Kidney (tissue), 14 donors: Measurements from ENCODE around the gene HERPUD2. TPM values are rescaled to one million over a fixed set of nuclear protein-coding genes. Genes with fewer than 3 reads are reported as not detected.

Experiments used
- DNase-seq, 5 donors: peaks; one replicate each; pipeline ENCODE4 v3.0.0-alpha.2; 2013 to 2020
- FAIRE-seq: peaks from 2 replicates; lab custom pipeline; 2012; peaks lifted over from hg19 to GRCh38; lab: Jason Lieb, UNC
- H3K27ac ChIP-seq, 2 donors: one replicate each; pipeline ENCODE4 v1.7.0; 2013; ENCODE audit warnings: low read depth in 2 of 2, low read length in 2 of 2, inconsistent platforms in 1 of 2
- H3K27me3 ChIP-seq: one replicate; pipeline ENCODE4 v1.7.1; 2013; ENCODE audit warnings: low read length, inconsistent platforms; ENCODE audit not compliant: control insufficient read depth, insufficient read depth
- H3K36me3 ChIP-seq, 3 donors: one replicate each; pipeline versions ENCODE4 v1.7.0 to v1.7.1; 2013; ENCODE audit warnings: low read length in 3 of 3, control low read depth in 1 of 3, inconsistent platforms in 1 of 3; ENCODE audit not compliant: insufficient read depth in 3 of 3, control insufficient read depth in 2 of 3
- H3K4me1 ChIP-seq, 3 donors: one replicate each; pipeline versions ENCODE4 v1.7.0 to v1.7.1; 2013; ENCODE audit warnings: low read length in 3 of 3, inconsistent platforms in 1 of 3, low read depth in 1 of 3; ENCODE audit not compliant: control insufficient read depth in 2 of 3, insufficient read depth in 2 of 3
- H3K4me3 ChIP-seq, 3 donors: one replicate each; pipeline versions ENCODE4 v1.7.0 to v1.8.1; 2013; ENCODE audit warnings: low read length in 3 of 3, control low read depth in 1 of 3, inconsistent platforms in 1 of 3
- H3K9ac ChIP-seq, 3 donors: one replicate each; pipeline versions ENCODE4 v1.7.0 to v1.7.1; 2013; ENCODE audit warnings: low read length in 3 of 3, control low read depth in 1 of 3, inconsistent platforms in 1 of 3
- H3K9me3 ChIP-seq, 3 donors: one replicate each; pipeline versions ENCODE4 v1.7.0 to v1.7.1; 2013; ENCODE audit warnings: low read length in 3 of 3, control low read depth in 1 of 3, inconsistent platforms in 1 of 3; ENCODE audit not compliant: control insufficient read depth in 2 of 3, insufficient read depth in 1 of 3
- CTCF ChIP-seq: IDR thresholded peaks from 3 replicates; pipeline ENCODE4 v1.5.1; 2012; ENCODE audit warnings: mild to moderate bottlenecking, moderate library complexity, borderline replicate concordance; ENCODE audit not compliant: insufficient read depth; ENCODE audit errors: extremely low read depth
- intact Hi-C: fragments of 100-400 bp; cut with DNase I; formaldehyde crosslinking; loops from one replicate; pipeline ENCODE4 v1.11.1; 2022
- polyA plus RNA-seq: library from polyadenylated mRNA; stranded (reverse); fragments of 350-450 nt; fragmentation: Illumina TruSeq; extraction: RNeasy Lipid Tissue Mini Kit (QIAGEN cat#74804); gene quantifications from one replicate; pipeline ENCODE4 v1.2.3, GENCODE V29; 2014; ENCODE audit warnings: low read depth, low replicate concordance; ENCODE audit not compliant: insufficient read depth
- total RNA-seq: library from RNA; stranded (reverse); fragmentation: NEBNext Ultra II Directional; extraction: Animal tissue kit (Norgen Biotek cat#: 25700); gene quantifications from one replicate; pipeline ENCODE4 v1.2.1, GENCODE V29; 2021
- donor health status: control.
- donor health status: control.
- donor health status: control.
- donor health status: control.
- donor health status: control.
- donor health status: DM: yes; HTN: yes; CAD: no.
- donor health status: Normal renal cell carcinoma (clear cell type).

Gene HERPUD2
- total and polyA plus RNA-seq, 2 donors from 2014 or later, result 10.0 to 28.9 TPM

GRCh38 chr7:35726654-35727053, 31.7 kb upstream of the HERPUD2 start:
- intact Hi-C loops, result no loop called here
- peaks cover 0 to 5% (median 0%) of the 10 kb centered on the region in 3 donors for H3K4me1 ChIP-seq
- H3K27me3 ChIP-seq, result no peaks in the 10 kb centered on the region
- FAIRE-seq (no peak), DNase-seq (no peak)
- TF ChIP-seq CTCF, result no peak
- no peak overlapping the region for H3K27ac ChIP-seq
- H3K36me3 ChIP-seq, result no peaks in the 10 kb centered on the region
- H3K9ac ChIP-seq, result no peak overlapping the region
- no peaks in the 10 kb centered on the region for H3K9me3 ChIP-seq
- no peak overlapping the region for H3K4me3 ChIP-seq

DNA sequence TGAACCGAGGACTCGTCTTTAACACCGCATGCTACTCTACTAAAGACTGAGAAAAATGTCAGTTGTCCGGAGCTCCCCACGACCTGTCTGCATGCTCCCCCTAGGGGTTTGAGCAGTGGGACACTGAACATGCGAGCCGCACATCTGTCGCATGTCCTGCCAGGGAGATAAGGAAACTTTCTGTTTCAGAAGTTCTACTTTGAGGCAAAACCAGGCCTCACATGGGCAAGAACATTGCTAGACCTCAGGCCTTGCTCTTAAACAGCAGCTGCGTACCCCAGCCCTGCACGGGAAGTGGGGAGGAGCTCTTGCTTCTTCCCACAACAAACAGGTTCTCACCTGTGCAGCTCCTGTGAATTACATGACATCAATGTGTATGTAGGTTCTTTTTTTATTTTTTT, 30.3 kb upstream of the HERPUD2 start:
- Histone ChIP-seq H3K4me1 (peaks cover 0 to 5% (median 0%) of the 10 kb centered on the region in 3 donors), H3K27me3 (no peaks in the 10 kb centered on the region), H3K9ac (no peak overlapping the region), H3K4me3 (no peak overlapping the region), H3K27ac (no peak overlapping the region), H3K36me3 (no peaks in the 10 kb centered on the region), H3K9me3 (no peaks in the 10 kb centered on the region)
- DNase-seq (peak in 1 of 5 donors; percentile 72), FAIRE-seq (no peak)
- intact Hi-C loops, result no loop called here
- TF ChIP-seq CTCF, result no peak

DNA sequence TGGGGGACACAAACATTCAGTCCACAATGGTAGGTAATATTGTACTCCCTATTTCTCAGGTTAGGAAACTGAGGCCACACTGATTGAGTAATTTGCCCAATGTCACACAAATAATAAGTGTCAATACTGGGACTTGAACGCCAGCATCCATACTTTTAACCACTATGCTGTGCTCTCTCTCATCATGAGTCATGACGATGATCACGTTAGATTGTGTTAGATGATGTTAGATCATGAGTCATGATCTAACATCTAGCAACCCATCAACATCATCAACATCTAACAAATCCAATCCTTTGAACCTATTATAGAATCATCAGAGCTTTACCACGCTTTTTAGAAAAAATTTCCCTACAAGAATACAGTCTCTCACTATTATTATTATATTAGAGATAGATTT, 28.1 kb upstream of the HERPUD2 start:
- H3K27ac ChIP-seq, result no peak overlapping the region
- DNase-seq (no peak), FAIRE-seq (no peak)
- peaks cover 0 to 2% (median 0%) of the 10 kb centered on the region in 3 donors for H3K4me1 ChIP-seq
- no peak overlapping the region for H3K9ac ChIP-seq
- no peak overlapping the region for H3K4me3 ChIP-seq
- TF ChIP-seq CTCF, result no peak
- no peaks in the 10 kb centered on the region for H3K27me3 ChIP-seq
- H3K9me3 ChIP-seq, result no peaks in the 10 kb centered on the region
- no peaks in the 10 kb centered on the region for H3K36me3 ChIP-seq
- intact Hi-C loops, result no loop called here

GRCh38 chr7:35722054-35722849, 27.3 kb upstream of the HERPUD2 start:
- no peak for TF ChIP-seq CTCF
- Histone ChIP-seq H3K4me3 (no peak overlapping the region), H3K27me3 (no peaks in the 10 kb centered on the region), H3K4me1 (peaks cover 0 to 2% (median 0%) of the 10 kb centered on the region in 3 donors), H3K36me3 (no peaks in the 10 kb centered on the region), H3K9ac (no peak overlapping the region), H3K9me3 (no peaks in the 10 kb centered on the region), H3K27ac (no peak overlapping the region)
- DNase-seq (no peak), FAIRE-seq (no peak)
- intact Hi-C loops, result no loop called here
